ENCODE data around the gene ACSS1.

The ACSS1 gene

GRCh38 chr20:24968278-24968800 lies 89.6 kb downstream of the ACSS1 start:
- no peaks in the 10 kb centered on the region for H3K4me1 ChIP-seq (ENCODE audit: control insufficient read depth, insufficient read depth, low read length)
- H3K27me3 ChIP-seq (ENCODE audit: control insufficient read depth, insufficient read depth, low read length): no peaks in the 10 kb centered on the region
- H3K27ac ChIP-seq (ENCODE audit: low read depth, low read length): no peak overlapping the region
- H3K36me3 ChIP-seq (ENCODE audit: control insufficient read depth, insufficient read depth, low read length): peaks cover 36% of the 10 kb centered on the region
- H3K9ac ChIP-seq (ENCODE audit: low read length): no peak overlapping the region
- no peak overlapping the region for H3K4me3 ChIP-seq (ENCODE audit: low read length)

- H3K9ac ChIP-seq (ENCODE audit: low read length): no peak overlapping the region
- H3K36me3 ChIP-seq (ENCODE audit: control insufficient read depth, insufficient read depth, low read length): peaks cover 31% of the 10 kb centered on the region
- no peak overlapping the region for H3K4me3 ChIP-seq (ENCODE audit: low read length)
- H3K27ac ChIP-seq (ENCODE audit: low read depth, low read length): no peak overlapping the region
- no peaks in the 10 kb centered on the region for H3K27me3 ChIP-seq (ENCODE audit: control insufficient read depth, insufficient read depth, low read length)
- H3K4me1 ChIP-seq (ENCODE audit: control insufficient read depth, insufficient read depth, low read length): no peaks in the 10 kb centered on the region
Observed at GRCh38 chr20:24966317-24967012, 91.5 kb downstream of the ACSS1 start.

- Histone ChIP-seq H3K4me1 (ENCODE audit: control insufficient read depth, insufficient read depth, low read length) (no peaks in the 10 kb centered on the region), H3K27ac (ENCODE audit: low read depth, low read length) (no peak overlapping the region), H3K27me3 (ENCODE audit: control insufficient read depth, insufficient read depth, low read length) (no peaks in the 10 kb centered on the region), H3K9ac (ENCODE audit: low read length) (no peak overlapping the region), H3K4me3 (ENCODE audit: low read length) (no peak overlapping the region), H3K36me3 (ENCODE audit: control insufficient read depth, insufficient read depth, low read length) (peaks cover 29% of the 10 kb centered on the region)
Observed at GRCh38 chr20:24965065-24965919, 92.6 kb downstream of the ACSS1 start.

- Histone ChIP-seq H3K4me3 (ENCODE audit: low read length) (no peak overlapping the region), H3K36me3 (ENCODE audit: control insufficient read depth, insufficient read depth, low read length) (peaks cover 22% of the 10 kb centered on the region), H3K27me3 (ENCODE audit: control insufficient read depth, insufficient read depth, low read length) (no peaks in the 10 kb centered on the region), H3K4me1 (ENCODE audit: control insufficient read depth, insufficient read depth, low read length) (no peaks in the 10 kb centered on the region), H3K27ac (ENCODE audit: low read depth, low read length) (no peak overlapping the region), H3K9ac (ENCODE audit: low read length) (no peak overlapping the region)
Observed at GRCh38 chr20:24964506-24964840, 93.5 kb downstream of the ACSS1 start.

GRCh38 chr20:24963672-24964505 lies 94.0 kb downstream of the ACSS1 start:
- Histone ChIP-seq H3K27me3 (ENCODE audit: control insufficient read depth, insufficient read depth, low read length) (no peaks in the 10 kb centered on the region), H3K4me1 (ENCODE audit: control insufficient read depth, insufficient read depth, low read length) (no peaks in the 10 kb centered on the region), H3K9ac (ENCODE audit: low read length) (no peak overlapping the region), H3K4me3 (ENCODE audit: low read length) (no peak overlapping the region), H3K36me3 (ENCODE audit: control insufficient read depth, insufficient read depth, low read length) (peaks cover 18% of the 10 kb centered on the region), H3K27ac (ENCODE audit: low read depth, low read length) (no peak overlapping the region)

GRCh38 chr20:24962510-24962909 lies 95.4 kb downstream of the ACSS1 start:
- H3K4me3 ChIP-seq (ENCODE audit: low read length): no peak overlapping the region

GRCh38 chr20:24962182-24962492 lies 95.8 kb downstream of the ACSS1 start:
- Histone ChIP-seq H3K4me1 (ENCODE audit: control insufficient read depth, insufficient read depth, low read length) (no peaks in the 10 kb centered on the region), H3K36me3 (ENCODE audit: control insufficient read depth, insufficient read depth, low read length) (peaks cover 18% of the 10 kb centered on the region), H3K9ac (ENCODE audit: low read length) (no peak overlapping the region), H3K27me3 (ENCODE audit: control insufficient read depth, insufficient read depth, low read length) (no peaks in the 10 kb centered on the region), H3K4me3 (ENCODE audit: low read length) (no peak overlapping the region), H3K27ac (ENCODE audit: low read depth, low read length) (no peak overlapping the region)

More at GRCh38 chr20:24962510-24962909, 95.4 kb downstream of the ACSS1 start:
- no peaks in the 10 kb centered on the region for H3K27me3 ChIP-seq (ENCODE audit: control insufficient read depth, insufficient read depth, low read length)
- no peak overlapping the region for H3K27ac ChIP-seq (ENCODE audit: low read depth, low read length)
- no peak overlapping the region for H3K9ac ChIP-seq (ENCODE audit: low read length)
- peaks cover 18% of the 10 kb centered on the region for H3K36me3 ChIP-seq (ENCODE audit: control insufficient read depth, insufficient read depth, low read length)
- H3K4me1 ChIP-seq (ENCODE audit: control insufficient read depth, insufficient read depth, low read length): no peaks in the 10 kb centered on the region

- Histone ChIP-seq H3K27me3 (ENCODE audit: control insufficient read depth, insufficient read depth, low read length) (no peaks in the 10 kb centered on the region), H3K4me3 (ENCODE audit: low read length) (no peak overlapping the region), H3K9ac (ENCODE audit: low read length) (no peak overlapping the region), H3K27ac (ENCODE audit: low read depth, low read length) (no peak overlapping the region), H3K4me1 (ENCODE audit: control insufficient read depth, insufficient read depth, low read length) (no peaks in the 10 kb centered on the region), H3K36me3 (ENCODE audit: control insufficient read depth, insufficient read depth, low read length) (peaks cover 18% of the 10 kb centered on the region)
Observed at GRCh38 chr20:24961384-24962181, 96.4 kb downstream of the ACSS1 start.

- H3K4me3 ChIP-seq (ENCODE audit: low read length): no peak overlapping the region
- H3K9ac ChIP-seq (ENCODE audit: low read length): no peak overlapping the region
- H3K27ac ChIP-seq (ENCODE audit: low read depth, low read length): no peak overlapping the region
- peaks cover 17% of the 10 kb centered on the region for H3K36me3 ChIP-seq (ENCODE audit: control insufficient read depth, insufficient read depth, low read length)
- no peaks in the 10 kb centered on the region for H3K27me3 ChIP-seq (ENCODE audit: control insufficient read depth, insufficient read depth, low read length)
- no peaks in the 10 kb centered on the region for H3K4me1 ChIP-seq (ENCODE audit: control insufficient read depth, insufficient read depth, low read length)
Observed at GRCh38 chr20:24960861-24961260, 97.1 kb downstream of the ACSS1 start.

GRCh38 chr20:24960302-24960801 lies 97.6 kb downstream of the ACSS1 start:
- H3K4me1 ChIP-seq (ENCODE audit: control insufficient read depth, insufficient read depth, low read length): no peaks in the 10 kb centered on the region
- no peaks in the 10 kb centered on the region for H3K27me3 ChIP-seq (ENCODE audit: control insufficient read depth, insufficient read depth, low read length)
- no peak overlapping the region for H3K4me3 ChIP-seq (ENCODE audit: low read length)
- peaks cover 12% of the 10 kb centered on the region for H3K36me3 ChIP-seq (ENCODE audit: control insufficient read depth, insufficient read depth, low read length)
- no peak overlapping the region for H3K9ac ChIP-seq (ENCODE audit: low read length)
- no peak overlapping the region for H3K27ac ChIP-seq (ENCODE audit: low read depth, low read length)

GRCh38 chr20:24959591-24960301 lies 98.2 kb downstream of the ACSS1 start:
- H3K4me1 ChIP-seq (ENCODE audit: control insufficient read depth, insufficient read depth, low read length): no peaks in the 10 kb centered on the region
- H3K4me3 ChIP-seq (ENCODE audit: low read length): no peak overlapping the region
- H3K27ac ChIP-seq (ENCODE audit: low read depth, low read length): no peak overlapping the region
- H3K36me3 ChIP-seq (ENCODE audit: control insufficient read depth, insufficient read depth, low read length): peaks cover 9% of the 10 kb centered on the region
- no peaks in the 10 kb centered on the region for H3K27me3 ChIP-seq (ENCODE audit: control insufficient read depth, insufficient read depth, low read length)
- H3K9ac ChIP-seq (ENCODE audit: low read length): no peak overlapping the region

Measured in rectal smooth muscle tissue (tissue), 1 donor.